ENCODE measurements around the gene PARD6B.
"Not testable (repeated sequence)": the region's sequence is repeated elsewhere in the genome, so short reads cannot be mapped to it uniquely, and the experiment has no call there.

DNA sequence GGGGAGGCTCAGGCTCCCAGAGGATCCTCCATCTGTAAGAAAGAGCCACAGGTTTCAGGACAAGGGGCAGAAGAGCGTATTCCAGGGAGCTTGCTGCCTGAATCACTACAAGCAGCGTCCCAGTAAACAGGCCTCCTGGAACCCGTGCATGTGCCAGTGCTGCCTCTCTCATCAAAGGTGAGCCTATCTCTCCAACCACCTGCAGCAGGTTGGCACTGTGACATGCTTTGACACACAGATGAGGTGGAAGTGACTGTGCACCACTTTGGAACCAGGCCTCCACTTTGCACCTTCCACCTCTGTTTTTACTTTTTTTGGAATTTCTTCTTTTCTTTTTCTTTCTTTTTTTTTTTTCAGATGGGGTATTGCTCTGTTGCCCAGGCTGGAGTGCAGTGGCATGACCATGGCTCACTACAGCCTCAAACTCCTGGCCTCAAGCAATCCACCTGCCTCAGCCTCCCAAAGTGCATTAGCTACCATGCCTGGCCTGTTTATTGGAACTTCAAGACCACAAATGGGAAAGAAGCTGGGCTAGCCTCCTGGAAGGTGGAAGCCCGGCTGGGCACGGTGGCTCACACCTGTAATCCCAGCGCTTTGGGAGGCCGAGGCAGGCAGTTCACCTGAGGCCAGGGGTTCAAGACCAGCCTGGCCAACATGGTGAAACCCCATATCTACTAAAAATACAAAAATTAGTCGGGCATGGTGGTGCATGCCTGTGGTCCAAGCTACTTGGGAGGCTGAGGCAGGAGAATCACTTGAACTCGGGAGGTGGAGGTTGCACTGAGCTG is 27.5 kb upstream of the PARD6B start:
- TF ChIP-seq, protein P1, sequence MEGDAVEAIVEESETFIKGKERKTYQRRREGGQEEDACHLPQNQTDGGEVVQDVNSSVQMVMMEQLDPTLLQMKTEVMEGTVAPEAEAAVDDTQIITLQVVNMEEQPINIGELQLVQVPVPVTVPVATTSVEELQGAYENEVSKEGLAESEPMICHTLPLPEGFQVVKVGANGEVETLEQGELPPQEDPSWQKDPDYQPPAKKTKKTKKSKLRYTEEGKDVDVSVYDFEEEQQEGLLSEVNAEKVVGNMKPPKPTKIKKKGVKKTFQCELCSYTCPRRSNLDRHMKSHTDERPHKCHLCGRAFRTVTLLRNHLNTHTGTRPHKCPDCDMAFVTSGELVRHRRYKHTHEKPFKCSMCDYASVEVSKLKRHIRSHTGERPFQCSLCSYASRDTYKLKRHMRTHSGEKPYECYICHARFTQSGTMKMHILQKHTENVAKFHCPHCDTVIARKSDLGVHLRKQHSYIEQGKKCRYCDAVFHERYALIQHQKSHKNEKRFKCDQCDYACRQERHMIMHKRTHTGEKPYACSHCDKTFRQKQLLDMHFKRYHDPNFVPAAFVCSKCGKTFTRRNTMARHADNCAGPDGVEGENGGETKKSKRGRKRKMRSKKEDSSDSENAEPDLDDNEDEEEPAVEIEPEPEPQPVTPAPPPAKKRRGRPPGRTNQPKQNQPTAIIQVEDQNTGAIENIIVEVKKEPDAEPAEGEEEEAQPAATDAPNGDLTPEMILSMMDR (IDR thresholded peaks at IDR 0.05; ENCODE audit: poor library complexity) = not testable (repeated sequence)
- not testable (repeated sequence) for TF ChIP-seq EZH2phosphoT487 (IDR thresholded peaks at IDR 0.05; ENCODE audit: low read depth, severe bottlenecking, unreplicated experiment)
